HEK293T (cell line): ENCODE data around the gene ST8SIA2.

Source experiments
- ARNT ChIP-seq: fragments of 450-650 bp; IDR thresholded peaks from 2 replicates; pipeline ENCODE4 v1.6.1; 2017; ENCODE audit warnings: mild to moderate bottlenecking
- BHLHE40 ChIP-seq: fragments of 450-650 bp; IDR thresholded peaks from 2 replicates; pipeline ENCODE4 v1.6.1; 2016; ENCODE audit warnings: mild to moderate bottlenecking, moderate library complexity, borderline replicate concordance
- ELF4 ChIP-seq: fragments of 450-650 bp; IDR thresholded peaks from 2 replicates; pipeline ENCODE4 v1.6.1; 2017; ENCODE audit warnings: antibody characterized with exemption
- FOXM1 ChIP-seq: fragments of 450-650 bp; IDR thresholded peaks from 2 replicates; pipeline ENCODE4 v1.6.1; 2017; ENCODE audit warnings: mild to moderate bottlenecking, borderline replicate concordance
- HDGF ChIP-seq: fragments of 450-650 bp; IDR thresholded peaks from 2 replicates; pipeline ENCODE4 v1.6.1; 2017; ENCODE audit warnings: antibody characterized with exemption, borderline replicate concordance
- NFRKB ChIP-seq: fragments of 450-650 bp; IDR thresholded peaks from 2 replicates; pipeline ENCODE4 v1.6.1; 2016; ENCODE audit warnings: mild to moderate bottlenecking, moderate library complexity
- SP1 ChIP-seq: fragments of 450-650 bp; IDR thresholded peaks from 2 replicates; pipeline ENCODE4 v1.6.1; 2017
- SUZ12 ChIP-seq: fragments of 450-650 bp; IDR thresholded peaks from 2 replicates; pipeline ENCODE4 v1.6.1; 2016; ENCODE audit warnings: mild to moderate bottlenecking
- ZNF384 ChIP-seq: fragments of 450-650 bp; IDR thresholded peaks from 2 replicates; pipeline ENCODE4 v1.6.1; 2016

DNA sequence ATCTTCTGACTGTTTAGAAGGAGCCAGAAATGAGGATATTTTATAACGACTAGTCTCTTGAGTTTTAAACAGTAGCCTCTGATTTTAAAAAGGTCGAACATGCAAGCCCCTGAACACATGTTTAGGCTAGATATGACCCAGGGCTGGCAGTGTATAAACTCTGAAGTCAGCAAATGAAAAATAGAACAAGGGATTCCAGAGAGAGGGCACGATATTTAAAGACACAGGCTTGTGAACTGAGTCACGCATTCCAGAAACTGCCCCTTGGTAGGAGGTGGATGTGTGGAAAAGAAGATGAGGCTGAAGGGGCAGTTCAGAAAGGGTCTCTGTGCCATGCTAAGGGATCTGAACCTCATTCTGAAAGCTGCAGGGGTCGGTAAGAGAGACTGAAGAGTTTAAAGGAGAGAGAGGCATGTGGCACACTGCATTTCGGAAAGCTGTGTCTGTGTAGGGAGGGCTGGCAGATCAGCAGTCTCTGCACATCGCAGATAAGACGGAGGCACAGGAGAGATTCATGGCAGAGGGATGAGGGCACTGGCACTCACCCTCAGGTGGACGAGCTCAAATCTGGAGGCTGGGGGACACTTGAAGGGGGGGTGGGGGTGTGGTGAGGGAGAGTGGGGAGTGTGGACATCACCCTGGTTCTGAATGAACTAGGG is 22.1 kb downstream of the ST8SIA2 start:
- TF ChIP-seq BHLHE40: no peak
- no peak for TF ChIP-seq SP1
- no peak for TF ChIP-seq FOXM1
- no peak for TF ChIP-seq ARNT
- TF ChIP-seq SUZ12: no peak
- TF ChIP-seq HDGF: no peak
- TF ChIP-seq NFRKB: no peak
- TF ChIP-seq ZNF384: no peak
- TF ChIP-seq ELF4: no peak
